Esophagus squamous epithelium (tissue), 5 donors: ENCODE results near the gene MFNG. TPM values are rescaled to one million over a fixed set of nuclear protein-coding genes. Genes with fewer than 3 reads are reported as not detected.

Experiments
- DNase-seq: peaks from one replicate; lab custom pipeline; 2025; lab: John Stamatoyannopoulos, UW
- H3K27ac ChIP-seq, 4 donors: fragments of 200-600 bp; sonication (generic); one replicate each; pipeline ENCODE4 v1.5.1; 2016 to 2019; ENCODE audit warnings: mild to moderate bottlenecking in 1 of 4
- H3K27me3 ChIP-seq, 4 donors: fragments of 200-600 bp; sonication (generic); 1 replicate in 3 of 4; 2 replicates in 1 of 4; pipeline versions ENCODE4 v1.5.1 to v1.6.0; 2017 to 2021; ENCODE audit warnings: antibody characterized with exemption in 1 of 4
- H3K36me3 ChIP-seq, 3 donors: fragments of 200-600 bp; sonication (generic); one replicate each; pipeline ENCODE4 v1.5.1; 2016 to 2019
- H3K4me1 ChIP-seq, 3 donors: fragments of 200-600 bp; sonication (generic); one replicate each; pipeline ENCODE4 v1.5.1; 2017 to 2019
- H3K4me3 ChIP-seq, 4 donors: fragments of 200-600 bp; sonication (generic); 1 replicate in 3 of 4; 2 replicates in 1 of 4; pipeline ENCODE4 v1.5.1; 2016 to 2019; ENCODE audit warnings: mild to moderate bottlenecking in 2 of 4, moderate library complexity in 1 of 4
- H3K9me3 ChIP-seq, 3 donors: fragments of 200-600 bp; sonication (generic); one replicate each; pipeline ENCODE4 v1.5.1; 2016 to 2019
- CTCF ChIP-seq, 6 experiments: fragments of 450-650 bp in 4 of 6; fragments of 200-600 bp in 2 of 6; sonication (generic) in 2 of 6; IDR thresholded peaks; one replicate each; pipeline ENCODE4 v1.5.1; 2016 to 2019; ENCODE audit warnings: antibody characterized with exemption in 6 of 6, mild to moderate bottlenecking in 4 of 6, moderate library complexity in 4 of 6
- POLR2A ChIP-seq, 4 donors: fragments of 450-650 bp; IDR thresholded peaks; one replicate each; pipeline ENCODE4 v1.6.1; 2017; ENCODE audit warnings: antibody characterized with exemption in 4 of 4, mild to moderate bottlenecking in 4 of 4, moderate library complexity in 3 of 4
- WGBS, 2 donors: methylation state at CpG; one replicate each; pipeline ENCODE4 v1.1.5; 2018; 5-methylcytosine and 5-hydroxymethylcytosine counted together
- intact Hi-C: fragments of 100-400 bp; cut with DNase I; formaldehyde crosslinking; loops from one replicate; pipeline ENCODE4 v1.15.0; 2022
- total RNA-seq, 4 donors: library from RNA; depleted of rRNA; stranded (reverse); fragments of >200 nt; gene quantifications; one replicate each; pipeline ENCODE4 v1.1.0, GENCODE V29; 2016
- donor health status: DM: yes; HTN: yes; CAD: no.

Gene MFNG
- total RNA-seq, 4 donors from 2014 or later = 3.8 to 10.3 (median 7.9) TPM

GRCh38 chr22:37462436-37462835, 23.7 kb downstream of the MFNG start:
- TF ChIP-seq POLR2A (IDR thresholded peaks at IDR 0.05) (no peak), CTCF (IDR thresholded peaks at IDR 0.05) (no peak)
- 42 to 76% methylated on average over 3 to 5 of the region's 5 CpGs for WGBS, 2 donors
- H3K4me1 ChIP-seq = no peaks in the 10 kb centered on the region
- no peaks in the 10 kb centered on the region for H3K9me3 ChIP-seq
- no peaks in the 10 kb centered on the region for H3K36me3 ChIP-seq
- no peak for DNase-seq
- H3K27ac ChIP-seq = no peak overlapping the region
- intact Hi-C loops = no loop called here
- no peak overlapping the region for H3K4me3 ChIP-seq
- peaks cover 0 to 71% (median 0%) of the 10 kb centered on the region in 4 donors for H3K27me3 ChIP-seq

- Histone ChIP-seq H3K36me3 (no peaks in the 10 kb centered on the region), H3K9me3 (no peaks in the 10 kb centered on the region), H3K27me3 (peaks cover 0 to 71% (median 0%) of the 10 kb centered on the region in 4 donors), H3K4me1 (no peaks in the 10 kb centered on the region), H3K27ac (no peak overlapping the region), H3K4me3 (no peak overlapping the region)
- intact Hi-C loops = no loop called here
- DNase-seq = no peak
- TF ChIP-seq CTCF (IDR thresholded peaks at IDR 0.05) = no peak
- no peak for TF ChIP-seq POLR2A (IDR thresholded peaks at IDR 0.05)
- 23 to 57% methylated on average over 3 to 5 of the region's 6 CpGs for WGBS, 2 donors
Measured at GRCh38 chr22:37461961-37462360, 24.2 kb downstream of the MFNG start.

- TF ChIP-seq CTCF (IDR thresholded peaks at IDR 0.05) (no peak), POLR2A (IDR thresholded peaks at IDR 0.05) (no peak)
- 65 to 69% methylated on average over 3 of the region's 3 CpGs for WGBS, 2 donors
Measured at GRCh38 chr22:37460684-37461083, 25.5 kb downstream of the MFNG start.

DNA sequence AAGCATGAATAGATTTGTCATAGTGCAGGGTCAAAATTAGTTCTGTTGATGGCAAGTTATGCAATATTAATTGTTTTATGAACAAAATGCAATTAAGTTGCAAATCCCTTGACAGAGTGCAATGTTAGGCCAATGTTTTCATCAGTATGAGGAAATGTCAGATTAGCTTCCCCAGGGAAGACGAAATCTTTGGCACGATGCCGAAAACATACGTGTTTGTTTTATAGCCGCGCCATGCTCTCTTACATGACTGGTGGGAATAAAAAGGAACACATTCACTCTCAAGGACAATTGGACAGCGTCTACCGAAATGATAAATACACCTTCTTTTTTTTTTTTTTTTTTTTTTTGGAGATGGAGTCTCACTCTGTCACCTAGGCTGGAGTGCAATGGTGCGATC, 27.0 kb downstream of the MFNG start:
- no peak overlapping the region for H3K27ac ChIP-seq

More at GRCh38 chr22:37460684-37461083, 25.5 kb downstream of the MFNG start:
- H3K27me3 ChIP-seq = peaks cover 0 to 71% (median 0%) of the 10 kb centered on the region in 4 donors
- DNase-seq = no peak
- intact Hi-C loops = no loop called here
- no peaks in the 10 kb centered on the region for H3K36me3 ChIP-seq
- H3K9me3 ChIP-seq = no peaks in the 10 kb centered on the region
- no peak overlapping the region for H3K27ac ChIP-seq
- H3K4me1 ChIP-seq = no peaks in the 10 kb centered on the region
- H3K4me3 ChIP-seq = no peak overlapping the region

More for the DNA sequence above, 27.0 kb downstream of the MFNG start:
- Histone ChIP-seq H3K9me3 (no peaks in the 10 kb centered on the region), H3K4me1 (no peaks in the 10 kb centered on the region), H3K4me3 (no peak overlapping the region), H3K36me3 (no peaks in the 10 kb centered on the region), H3K27me3 (peaks cover 0 to 76% (median 0%) of the 10 kb centered on the region in 4 donors)
- intact Hi-C loops = no loop called here
- WGBS, 2 donors = 67 to 72% methylated on average over 9 of the region's 9 CpGs
- no peak for TF ChIP-seq CTCF (IDR thresholded peaks at IDR 0.05)
- TF ChIP-seq POLR2A (IDR thresholded peaks at IDR 0.05) = no peak
- DNase-seq = no peak
